Breast epithelium (tissue), 4 donors: ENCODE results near the gene ACTRT2. TPM values are rescaled to one million over a fixed set of nuclear protein-coding genes. Genes with fewer than 3 reads are reported as not detected.

Experiments used
- DNase-seq, 2 donors: peaks; one replicate each; pipeline ENCODE4 v3.0.0-alpha.2; 2019; ENCODE audit warnings: low spot score in 2 of 2
- H3K27ac ChIP-seq, 2 donors: fragments of 200-600 bp; sonication (generic) in 1 of 2; one replicate each; pipeline ENCODE4 v1.5.1; 2016 to 2019; ENCODE audit warnings: mild to moderate bottlenecking in 1 of 2
- H3K27me3 ChIP-seq, 2 donors: fragments of 200-600 bp; sonication (generic) in 1 of 2; one replicate each; pipeline versions ENCODE4 v1.5.1 to v1.6.0; 2017 to 2019; ENCODE audit warnings: control low read depth in 1 of 2, mild to moderate bottlenecking in 1 of 2
- H3K36me3 ChIP-seq: fragments of 200-600 bp; one replicate; pipeline ENCODE4 v1.5.1; 2019
- H3K4me1 ChIP-seq, 2 donors: fragments of 200-600 bp; sonication (generic); one replicate each; pipeline ENCODE4 v1.5.1; 2016 to 2019; ENCODE audit warnings: control low read depth in 1 of 2
- H3K4me3 ChIP-seq, 3 donors: fragments of 200-600 bp; sonication (generic); 1 replicate in 2 of 3; 2 replicates in 1 of 3; pipeline ENCODE4 v1.5.1; 2016 to 2019; ENCODE audit warnings: mild to moderate bottlenecking in 3 of 3, moderate library complexity in 2 of 3
- H3K9me3 ChIP-seq, 2 donors: fragments of 200-600 bp; sonication (generic) in 1 of 2; one replicate each; pipeline ENCODE4 v1.5.1; 2016 to 2019; ENCODE audit warnings: control low read depth in 1 of 2
- CTCF ChIP-seq, 3 donors: fragments of 450-650 bp; IDR thresholded peaks; one replicate each; pipeline ENCODE4 v1.5.1; 2016 to 2017; ENCODE audit warnings: antibody characterized with exemption in 3 of 3, mild to moderate bottlenecking in 3 of 3, moderate library complexity in 3 of 3
- POLR2A ChIP-seq: fragments of 450-650 bp; IDR thresholded peaks from one replicate; pipeline ENCODE4 v1.6.1; 2016; ENCODE audit warnings: antibody characterized with exemption, mild to moderate bottlenecking, moderate library complexity
- POLR2AphosphoS5 ChIP-seq, 3 donors: sonication (generic); formaldehyde crosslinking; IDR thresholded peaks; one replicate each; pipeline ENCODE4 v1.6.1; 2017; ENCODE audit warnings: antibody characterized with exemption in 3 of 3
- intact Hi-C: fragments of 100-400 bp; cut with DNase I; formaldehyde crosslinking; loops from one replicate; pipeline ENCODE4 v1.15.1; 2023; ENCODE audit warnings: low total_unique reads
- total RNA-seq, 3 donors: library from RNA; depleted of rRNA; stranded (reverse); fragments of >200 nt; gene quantifications; one replicate each; pipeline ENCODE4 v1.1.0, GENCODE V29; 2016

The ACTRT2 gene
- total RNA-seq, 3 donors from 2014 or later = not detected

DNA sequence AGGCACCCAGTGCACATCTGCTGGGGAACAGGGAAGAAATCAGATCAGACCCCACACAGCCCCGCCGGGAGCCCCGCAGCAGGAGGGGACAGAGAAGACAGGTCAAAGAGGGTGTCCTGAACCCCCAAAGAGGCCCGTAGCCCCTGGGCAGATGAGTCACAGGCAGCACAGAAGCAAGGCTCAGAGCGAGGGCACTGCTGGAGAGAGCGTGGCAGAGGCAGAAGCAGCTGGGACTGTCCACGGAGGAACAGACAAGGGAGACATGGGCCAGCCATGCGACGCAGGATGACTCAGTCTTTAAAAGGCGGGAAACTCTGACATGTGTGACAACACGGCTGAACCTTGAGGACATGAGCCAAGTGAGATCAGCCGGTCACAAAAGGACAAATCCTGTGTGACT is 33.2 kb downstream of the ACTRT2 start:
- peak in 1 of 2 donors; percentile 39 for DNase-seq
- Histone ChIP-seq H3K4me3 (no peak overlapping the region), H3K27me3 (peaks cover 0 to 62% of the 10 kb centered on the region in 2 donors), H3K36me3 (no peaks in the 10 kb centered on the region), H3K9me3 (no peaks in the 10 kb centered on the region), H3K4me1 (no peaks in the 10 kb centered on the region), H3K27ac (no peak overlapping the region)
- no peak for TF ChIP-seq POLR2A
- TF ChIP-seq POLR2AphosphoS5 (IDR thresholded peaks at IDR 0.05) = no peak
- no peak for TF ChIP-seq CTCF (IDR thresholded peaks at IDR 0.05)
- intact Hi-C loops = no loop called here

DNA sequence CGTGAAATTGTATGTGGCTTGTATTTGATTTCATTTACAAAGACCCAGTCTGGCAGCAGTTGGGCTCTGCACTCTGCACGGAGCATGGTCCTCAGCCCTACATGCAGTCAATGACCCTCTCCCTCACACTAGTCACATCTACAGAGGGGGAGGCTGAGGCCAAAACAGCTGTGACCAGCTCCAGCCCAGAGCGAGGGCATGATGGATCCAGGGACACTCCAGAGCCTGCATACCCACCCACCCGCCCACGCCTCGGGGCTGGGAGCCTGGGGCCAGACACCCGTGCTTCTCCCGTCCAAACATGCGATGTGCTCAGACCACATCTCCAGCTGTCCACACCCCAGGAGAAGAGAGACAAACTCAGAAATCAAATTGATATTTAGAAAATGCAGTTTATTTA is 33.8 kb downstream of the ACTRT2 start:
- Histone ChIP-seq H3K4me1 (no peaks in the 10 kb centered on the region), H3K36me3 (no peaks in the 10 kb centered on the region), H3K4me3 (no peak overlapping the region), H3K27me3 (peaks cover 0 to 57% of the 10 kb centered on the region in 2 donors), H3K9me3 (no peaks in the 10 kb centered on the region), H3K27ac (no peak overlapping the region)
- peak in 1 of 2 donors; percentile 31 for DNase-seq
- intact Hi-C loops = no loop called here
- TF ChIP-seq POLR2A (no peak), CTCF (IDR thresholded peaks at IDR 0.05) (no peak), POLR2AphosphoS5 (IDR thresholded peaks at IDR 0.05) (no peak)

- Histone ChIP-seq H3K27ac (no peak overlapping the region), H3K4me1 (no peaks in the 10 kb centered on the region), H3K27me3 (peaks cover 0 to 62% of the 10 kb centered on the region in 2 donors), H3K9me3 (no peaks in the 10 kb centered on the region), H3K4me3 (no peak overlapping the region), H3K36me3 (no peaks in the 10 kb centered on the region)
- DNase-seq = peak in 1 of 2 donors; percentile 39
- no peak for TF ChIP-seq CTCF (IDR thresholded peaks at IDR 0.05)
- no peak for TF ChIP-seq POLR2AphosphoS5 (IDR thresholded peaks at IDR 0.05)
- TF ChIP-seq POLR2A = no peak
- intact Hi-C loops = no loop called here
Measured at GRCh38 chr1:3056641-3057040, 35.4 kb downstream of the ACTRT2 start.

GRCh38 chr1:3058263-3059030 is 37.2 kb downstream of the ACTRT2 start:
- H3K4me3 ChIP-seq = no peak overlapping the region
- H3K27ac ChIP-seq = no peak overlapping the region
- no peaks in the 10 kb centered on the region for H3K36me3 ChIP-seq
- H3K9me3 ChIP-seq = no peaks in the 10 kb centered on the region
- H3K27me3 ChIP-seq = peaks cover 3 to 64% of the 10 kb centered on the region in 2 donors
- H3K4me1 ChIP-seq = no peaks in the 10 kb centered on the region
- TF ChIP-seq POLR2A (no peak), CTCF (IDR thresholded peaks at IDR 0.05) (no peak), POLR2AphosphoS5 (IDR thresholded peaks at IDR 0.05) (no peak)
- DNase-seq = peak in 1 of 2 donors; percentile 15
- intact Hi-C loops = no loop called here

DNA sequence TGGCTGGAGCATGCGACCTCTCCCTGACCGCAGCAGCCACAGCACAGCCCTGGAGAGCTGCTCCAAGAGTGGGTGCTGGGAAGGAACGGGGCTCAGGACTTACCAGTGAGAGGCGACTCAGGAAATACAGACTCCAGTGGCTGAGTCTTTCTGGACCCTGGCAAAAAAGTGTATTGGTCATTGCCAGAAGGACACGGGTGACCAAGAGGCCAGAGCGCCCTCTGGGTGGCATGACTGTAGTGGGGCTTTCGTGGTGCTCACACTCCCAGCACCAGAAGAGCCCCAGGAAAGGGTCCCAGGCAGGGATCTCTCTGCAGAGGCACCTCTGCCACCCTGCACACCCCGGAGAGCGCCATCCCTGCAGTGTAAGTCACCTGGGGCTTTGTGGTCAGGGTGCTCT is 38.9 kb downstream of the ACTRT2 start:
- no peak for DNase-seq
- peaks cover 6 to 65% of the 10 kb centered on the region in 2 donors for H3K27me3 ChIP-seq
- H3K36me3 ChIP-seq = no peaks in the 10 kb centered on the region
- no peaks in the 10 kb centered on the region for H3K9me3 ChIP-seq
- peaks cover 5 to 8% of the 10 kb centered on the region in 2 donors for H3K4me1 ChIP-seq
- intact Hi-C loops = no loop called here
- TF ChIP-seq POLR2AphosphoS5 (IDR thresholded peaks at IDR 0.05) = no peak
- TF ChIP-seq POLR2A = no peak
- no peak for TF ChIP-seq CTCF (IDR thresholded peaks at IDR 0.05)
- H3K27ac ChIP-seq = no peak overlapping the region
- no peak overlapping the region for H3K4me3 ChIP-seq
